Mammary epithelial cell (primary cell): Measurements from ENCODE around the gene ZNF679.

Experiments
- CTCF ChIP-seq, 2 donors: IDR thresholded peaks in 1 of 2; conservative IDR thresholded peaks in 1 of 2; 2 replicates each; pipeline ENCODE4 v1.5.1; 2011 to 2012; ENCODE audit warnings: inconsistent platforms in 2 of 2, low read length in 2 of 2, mild to moderate bottlenecking in 2 of 2, control low read depth in 1 of 2, low read depth in 1 of 2; ENCODE audit not compliant: insufficient read depth in 1 of 2; ENCODE audit errors: extremely low read depth in 1 of 2
- EZH2 ChIP-seq: IDR thresholded peaks from 2 replicates; pipeline ENCODE4 v1.6.1; 2012; ENCODE audit warnings: low read length, inconsistent platforms, borderline replicate concordance

DNA sequence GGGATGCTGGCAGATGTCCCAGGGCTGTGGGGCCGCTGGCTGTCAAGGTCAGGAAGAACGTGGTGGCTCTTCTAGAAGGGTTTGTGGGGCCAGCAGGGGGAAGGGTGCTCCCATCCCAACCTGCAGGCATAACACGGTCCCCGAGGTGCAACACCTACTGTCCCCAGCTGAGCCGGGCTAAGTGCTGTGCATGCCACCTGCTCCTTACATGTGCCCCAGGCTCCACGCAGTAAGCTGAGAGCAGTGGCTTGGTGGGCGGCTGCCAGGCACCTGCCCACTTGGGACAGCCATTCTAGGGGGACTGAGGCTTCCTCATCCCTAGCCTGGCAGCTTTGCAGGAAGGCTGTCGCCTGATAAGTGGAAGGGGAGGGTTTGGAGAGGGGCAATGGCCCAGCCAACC, 35.5 kb upstream of the ZNF679 start:
- TF ChIP-seq CTCF (conservative IDR thresholded peaks at IDR 0.05 in 1 of 2, IDR thresholded peaks at IDR 0.05 in 1 of 2; ENCODE audit: extremely low read depth in 1 of 2, insufficient read depth in 1 of 2, low read depth in 1 of 2, low read length in 2 of 2) = no peak
- no peak for TF ChIP-seq EZH2
